HG03064 (cell line): ENCODE results near the gene CATSPERZ.
"Not testable (repeated sequence)": the region's sequence is repeated elsewhere in the genome, so short reads cannot be mapped to it uniquely, and the experiment has no call there.

ENCODE experiments used
- ATAC-seq: cut with Tn5 transposase; IDR thresholded peaks from one replicate; pipeline ENCODE4 v1.9.1; 2021; ENCODE audit warnings: low read depth; ENCODE audit not compliant: unreplicated experiment

CATSPERZ gene

GRCh38 chr11:64316672-64317324 is 16.6 kb downstream of the CATSPERZ start:
- no peak for ATAC-seq

- peak; percentile 41 for ATAC-seq
Measured at GRCh38 chr11:64317325-64317960, 17.3 kb downstream of the CATSPERZ start, which contains the start of gene TRMT112. TSS of gene TRMT112 (minus strand) at chr11:64317559. CDS start at chr11:64317526, 33 bp downstream.

- peak; percentile 56 for ATAC-seq
Measured at GRCh38 chr11:64317961-64318765, 18.0 kb downstream of the CATSPERZ start, which contains the start of gene PRDX5. TSS of gene PRDX5 (plus strand) at chr11:64318121. CDS start at chr11:64318216, 95 bp downstream.

GRCh38 chr11:64318766-64319761 is 18.9 kb downstream of the CATSPERZ start:
- ATAC-seq = no peak

GRCh38 chr11:64320556-64320955 is 20.4 kb downstream of the CATSPERZ start:
- no peak for ATAC-seq

GRCh38 chr11:64321026-64321425 is 20.9 kb downstream of the CATSPERZ start:
- ATAC-seq = no peak

GRCh38 chr11:64321533-64321932 is 21.4 kb downstream of the CATSPERZ start:
- no peak for ATAC-seq

GRCh38 chr11:64322925-64323260 is 22.7 kb downstream of the CATSPERZ start:
- no peak for ATAC-seq

- ATAC-seq = no peak
Measured at GRCh38 chr11:64323373-64323772, 23.2 kb downstream of the CATSPERZ start.

- not testable (repeated sequence) for ATAC-seq
Measured at GRCh38 chr11:64323984-64324383, 23.8 kb downstream of the CATSPERZ start.

GRCh38 chr11:64324692-64325469 is 24.7 kb downstream of the CATSPERZ start:
- ATAC-seq = no peak

GRCh38 chr11:64327375-64327774 is 27.2 kb downstream of the CATSPERZ start:
- no peak for ATAC-seq

- ATAC-seq = no peak
Measured at GRCh38 chr11:64327993-64328392, 27.8 kb downstream of the CATSPERZ start.

- no peak for ATAC-seq
Measured at GRCh38 chr11:64330888-64331287, 30.7 kb downstream of the CATSPERZ start.

- no peak for ATAC-seq
Measured at GRCh38 chr11:64331569-64332371, 31.6 kb downstream of the CATSPERZ start.

- no peak for ATAC-seq
Measured at GRCh38 chr11:64333556-64333955, 33.4 kb downstream of the CATSPERZ start.

GRCh38 chr11:64334764-64335735 is 34.9 kb downstream of the CATSPERZ start:
- ATAC-seq = peak; percentile 74
